ENCODE measurements around the gene PREB. TPM values are rescaled to one million over a fixed set of nuclear protein-coding genes. Genes with fewer than 3 reads are reported as not detected.

PREB gene
- total and polyA plus RNA-seq, 2 of the 13 experiments (the other 11 are each of a cell fraction or from before 2014, with no cell fraction given) = 112 to 192 TPM

- peak in 1 of 2 experiments; percentile 97; a peak in 2 of 4 replicates for TF ChIP-seq ATF4 (CRISPR knock-in tag; IDR thresholded peaks at IDR 0.05)
- TF ChIP-seq ZFP91 (CRISPR knock-in tag; IDR thresholded peaks at IDR 0.05; ENCODE audit: borderline replicate concordance) = no peak; the same call in 1 of the 2 replicates
- TF ChIP-seq EZH2 (conservative IDR thresholded peaks at IDR 0.05; ENCODE audit: low read depth, low read length) = no peak
- peak; percentile 50; the same call in 1 of the 2 replicates for TF ChIP-seq ZNF652 (CRISPR knock-in tag; IDR thresholded peaks at IDR 0.05; ENCODE audit: borderline replicate concordance, low read depth)
- TF ChIP-seq TMF1 (CRISPR knock-in tag; IDR thresholded peaks at IDR 0.05; ENCODE audit: low read depth) = no peak
- no peak for TF ChIP-seq ZBTB3 (CRISPR knock-in tag; IDR thresholded peaks at IDR 0.05; ENCODE audit: borderline replicate concordance, low read depth)
- no peak for TF ChIP-seq ZNF12 (CRISPR knock-in tag; IDR thresholded peaks at IDR 0.05)
- no peak for TF ChIP-seq LBX2 (CRISPR knock-in tag; IDR thresholded peaks at IDR 0.05; ENCODE audit: borderline replicate concordance)
- TF ChIP-seq ZNF800 (CRISPR knock-in tag; IDR thresholded peaks at IDR 0.05) = peak; percentile 74; the same call in 1 of the 2 replicates
- TF ChIP-seq HMG20A (CRISPR knock-in tag; IDR thresholded peaks at IDR 0.05; ENCODE audit: borderline replicate concordance) = peak; percentile 97
- no peak for TF ChIP-seq ZNF704 (CRISPR knock-in tag; IDR thresholded peaks at IDR 0.05; ENCODE audit: borderline replicate concordance)
- no peak for TF ChIP-seq STAT6 (CRISPR knock-in tag; IDR thresholded peaks at IDR 0.05; ENCODE audit: borderline replicate concordance)
- peak; percentile 72; the same call in 1 of the 2 replicates for TF ChIP-seq ZNF350 (CRISPR knock-in tag; IDR thresholded peaks at IDR 0.05; ENCODE audit: borderline replicate concordance, low read depth)
- TF ChIP-seq ZBTB25 (CRISPR knock-in tag; IDR thresholded peaks at IDR 0.05) = peak; percentile 80; the same call in 1 of the 2 replicates
- TF ChIP-seq ZC3H4 (CRISPR knock-in tag; IDR thresholded peaks at IDR 0.05; ENCODE audit: borderline replicate concordance) = no peak
- peak; percentile 66; the same call in 1 of the 2 replicates for TF ChIP-seq IRF9 (CRISPR knock-in tag; IDR thresholded peaks at IDR 0.05; ENCODE audit: borderline replicate concordance)
- peak; percentile 70 for TF ChIP-seq KDM6A (CRISPR knock-in tag; IDR thresholded peaks at IDR 0.05; ENCODE audit: low read depth)
Measured at GRCh38 chr2:27171351-27171848, 37.0 kb upstream of the PREB start (continued).

All from HepG2 (cell line).